ENCODE results near the gene CIAO2B.
A peak's percentile ranks its signal among the peaks of the same experiment; 100 is the strongest.

CIAO2B gene

DNA sequence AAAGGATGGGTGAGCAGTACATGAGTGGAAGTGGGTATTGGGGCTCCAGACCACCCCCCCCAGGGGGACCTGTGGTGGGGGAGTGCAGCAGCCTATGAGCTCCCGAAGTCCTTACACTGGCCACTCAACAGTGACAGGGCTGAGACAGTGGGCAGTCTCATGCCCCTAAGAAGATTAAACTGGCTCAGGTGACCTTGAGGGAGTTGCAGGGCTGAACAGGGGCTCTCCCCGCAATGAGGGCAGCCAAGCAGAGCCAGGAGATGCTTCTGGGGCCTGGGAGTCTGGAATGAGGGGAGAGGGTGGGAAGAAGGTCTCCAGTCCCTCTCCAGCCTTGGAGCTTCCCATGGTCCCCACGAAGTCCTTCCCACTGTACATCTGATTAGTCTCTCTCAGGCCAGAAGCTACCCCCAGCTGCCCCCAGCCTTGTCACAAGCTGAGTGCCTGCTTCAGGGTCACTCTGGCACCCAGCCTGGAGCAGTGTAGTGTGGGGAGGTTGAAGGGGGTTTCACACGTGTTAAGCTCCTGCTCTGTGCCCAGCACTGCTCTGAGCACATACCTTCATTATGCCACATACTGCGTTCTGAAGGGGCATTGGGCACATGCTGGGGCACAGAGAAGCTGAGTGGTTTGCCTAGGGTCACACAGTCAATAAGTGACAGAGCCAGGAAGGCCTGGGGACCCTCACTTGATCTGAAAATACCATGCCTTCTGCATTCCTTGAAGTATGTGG is 14.5 kb downstream of the CIAO2B start:
- no peak for DNase-seq

DNA sequence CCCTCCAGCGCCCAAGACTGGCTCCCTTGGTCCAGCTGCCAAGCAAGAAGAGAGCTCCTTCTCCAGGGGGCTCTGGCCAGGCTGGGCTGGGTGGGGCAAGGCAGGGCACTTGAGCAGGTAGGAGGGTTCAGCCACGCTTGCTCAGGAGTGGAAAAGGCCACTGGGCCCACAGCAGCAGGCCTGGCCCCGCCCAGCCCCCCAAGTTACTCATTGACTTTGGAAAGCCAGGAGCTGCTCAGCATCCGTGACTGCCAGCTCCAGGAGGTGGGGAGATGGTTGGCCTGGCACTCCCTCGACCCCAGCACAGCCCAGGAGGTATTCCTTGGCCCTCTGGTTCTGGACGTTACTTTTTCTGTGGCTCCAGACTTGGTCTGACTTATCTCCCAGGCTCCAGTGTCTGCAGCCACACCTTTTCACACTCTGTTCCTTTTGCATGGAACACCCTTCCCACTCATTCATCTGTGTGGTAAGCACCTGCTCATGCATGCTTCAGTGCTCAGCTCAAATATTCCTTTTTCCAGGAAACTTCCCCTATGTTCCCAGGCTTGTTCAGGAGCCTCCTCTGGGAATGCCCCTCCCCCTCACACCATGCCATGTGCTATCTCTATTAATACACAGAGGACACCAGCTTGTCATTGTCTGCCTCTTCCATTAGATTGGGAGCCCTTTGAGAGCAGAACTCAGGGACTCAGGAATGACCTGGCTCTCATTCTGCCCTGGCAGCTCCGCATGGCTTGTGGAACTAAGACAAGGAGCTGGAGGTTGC is 15.2 kb downstream of the CIAO2B start, which contains the start of gene CDH16:
TSS of gene CDH16 (minus strand) at position 83 of the 766 bp plus-strand sequence. CDS start 820 bp downstream, outside the sequence.
- no peak for DNase-seq

- no peak for DNase-seq
These were observed 15.8 kb downstream of the CIAO2B start for GRCh38 chr16:66918355-66918754.

GRCh38 chr16:66917741-66918140 is 16.5 kb downstream of the CIAO2B start:
- DNase-seq, result no peak

DNA sequence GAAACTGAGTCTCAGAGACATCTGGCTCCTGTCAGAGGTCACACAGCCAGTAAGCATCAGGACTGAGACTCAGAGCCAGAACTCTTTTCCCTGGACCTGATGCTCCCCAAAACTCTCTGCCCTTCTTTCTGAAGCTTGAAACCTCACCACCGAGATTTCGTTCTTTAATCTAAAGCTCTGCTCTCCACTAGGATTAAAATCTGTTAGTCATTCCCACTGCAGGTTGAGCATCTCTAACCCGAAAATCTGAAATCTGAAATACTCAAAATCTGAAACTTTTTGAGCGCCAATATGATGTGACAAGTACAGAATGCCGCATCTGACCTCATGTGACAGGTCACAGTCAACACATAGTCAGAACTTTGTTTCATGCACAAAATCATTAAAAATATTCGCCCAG is 17.7 kb downstream of the CIAO2B start:
- DNase-seq, result no peak

DNA sequence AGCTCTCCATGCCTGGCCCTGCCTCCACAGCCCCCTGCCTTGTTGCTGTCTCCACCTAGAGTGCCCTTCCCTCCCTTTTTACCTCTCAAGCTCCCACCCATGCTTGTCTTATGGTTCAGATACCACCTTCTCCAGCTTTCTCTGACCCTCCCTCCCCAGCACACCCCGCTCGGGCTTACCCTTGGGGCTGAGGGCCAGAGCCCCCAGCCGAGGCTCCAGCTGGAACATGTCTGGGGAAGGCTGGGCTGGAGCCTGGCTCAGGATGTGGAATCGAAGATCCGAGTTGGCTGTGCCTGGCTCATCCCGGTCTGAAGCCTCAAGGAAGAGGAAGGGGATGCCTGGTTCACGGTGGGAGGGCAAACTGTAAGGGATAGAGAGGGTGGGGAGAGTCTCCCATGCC is 19.2 kb downstream of the CIAO2B start:
- no peak for DNase-seq

- no peak for DNase-seq
These were observed 19.7 kb downstream of the CIAO2B start for GRCh38 chr16:66914541-66914940.

GRCh38 chr16:66913711-66914110 is 20.5 kb downstream of the CIAO2B start:
- DNase-seq, result no peak

DNA sequence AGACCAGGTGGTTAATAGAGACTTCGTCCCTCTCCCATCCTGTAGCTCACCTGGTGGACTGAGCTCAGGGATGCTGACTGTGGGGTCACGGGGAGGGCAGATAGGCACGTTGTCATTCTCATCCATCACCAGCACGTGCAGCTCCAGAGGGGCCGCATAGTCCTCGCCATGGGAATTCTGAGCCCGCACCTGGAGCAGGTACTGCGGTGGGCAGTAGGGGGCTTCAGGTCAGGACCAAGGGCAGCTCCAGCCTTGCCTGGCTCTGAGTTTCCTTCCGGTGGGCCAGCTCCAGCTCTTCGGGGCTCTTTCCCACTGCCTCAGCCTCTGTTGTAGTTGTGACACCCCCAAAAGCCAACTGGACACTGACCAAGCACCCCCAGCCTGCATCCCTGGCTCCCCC is 21.1 kb downstream of the CIAO2B start:
- no peak for DNase-seq

DNA sequence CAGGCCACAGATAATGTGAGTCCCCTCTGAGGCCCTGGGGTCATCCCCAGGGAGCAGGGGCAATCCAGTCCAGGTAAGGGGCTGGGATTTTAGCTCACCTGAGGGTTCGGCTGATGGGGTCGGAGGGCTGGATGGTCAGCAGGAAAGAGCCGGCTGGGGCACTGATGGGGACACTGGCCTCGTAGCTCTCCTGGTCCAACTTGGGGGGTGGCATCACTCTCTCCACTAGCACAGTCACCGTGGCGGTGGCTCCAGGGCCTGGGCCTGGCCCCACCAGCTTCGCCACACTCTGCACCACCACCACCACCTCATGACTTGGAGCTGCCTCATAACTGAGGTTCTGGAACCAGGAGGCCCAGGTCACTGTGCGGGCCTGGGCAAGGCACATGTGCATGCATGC is 22.4 kb downstream of the CIAO2B start:
- DNase-seq, result no peak

- DNase-seq, result no peak
These were observed 23.1 kb downstream of the CIAO2B start for GRCh38 chr16:66911112-66911511.

GRCh38 chr16:66910175-66910940 is 23.8 kb downstream of the CIAO2B start:
- DNase-seq, result no peak

GRCh38 chr16:66908762-66909559 is 25.2 kb downstream of the CIAO2B start:
- no peak for DNase-seq

GRCh38 chr16:66908116-66908515 is 26.1 kb downstream of the CIAO2B start:
- no peak for DNase-seq

GRCh38 chr16:66906916-66907836 is 27.0 kb downstream of the CIAO2B start:
- no peak for DNase-seq

DNA sequence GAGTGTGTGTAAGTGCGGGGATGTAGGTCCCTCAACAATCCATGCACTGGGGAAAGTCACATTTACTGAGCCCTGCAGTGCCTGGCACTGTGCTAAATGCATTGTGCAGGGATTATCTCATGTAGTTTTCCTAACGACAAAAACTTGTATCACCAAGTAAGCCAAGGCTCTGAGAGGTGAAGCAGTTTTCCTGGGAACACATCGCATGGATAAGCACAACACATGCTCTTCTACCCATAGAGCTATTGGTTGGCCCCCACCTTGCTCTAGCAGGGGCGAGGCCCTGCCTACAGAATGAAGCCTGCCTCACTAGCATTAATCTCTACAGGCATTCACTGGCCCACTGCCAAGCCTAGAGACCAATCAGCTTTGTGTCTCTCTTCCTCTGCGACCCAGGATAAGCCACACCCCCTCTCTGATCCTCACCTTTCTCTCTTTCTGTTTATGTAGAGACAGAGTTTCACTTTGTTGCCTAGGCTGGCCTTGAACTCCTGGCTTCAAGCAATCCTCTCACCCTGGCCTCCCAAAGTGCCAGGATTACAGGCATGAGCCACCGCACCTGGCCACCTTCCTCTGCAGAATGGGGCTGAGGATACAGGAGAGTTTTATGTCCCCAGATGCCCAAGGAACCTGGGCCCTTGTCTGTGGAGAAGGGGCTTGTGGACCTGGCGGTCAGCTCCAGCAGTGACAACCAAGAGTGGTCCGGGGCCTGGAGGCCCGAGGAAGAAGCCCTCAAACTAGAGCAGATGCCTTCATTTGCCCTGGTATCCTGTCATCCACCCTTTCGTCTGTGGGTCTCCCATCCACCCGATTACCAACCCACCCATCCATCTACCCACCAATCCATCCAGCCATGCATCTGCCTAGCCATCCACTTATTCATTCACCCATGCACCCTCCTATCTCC is 28.3 kb downstream of the CIAO2B start:
- DNase-seq, result peak; percentile 16

GRCh38 chr16:66904846-66905632 is 29.2 kb downstream of the CIAO2B start:
- DNase-seq, result no peak

DNA sequence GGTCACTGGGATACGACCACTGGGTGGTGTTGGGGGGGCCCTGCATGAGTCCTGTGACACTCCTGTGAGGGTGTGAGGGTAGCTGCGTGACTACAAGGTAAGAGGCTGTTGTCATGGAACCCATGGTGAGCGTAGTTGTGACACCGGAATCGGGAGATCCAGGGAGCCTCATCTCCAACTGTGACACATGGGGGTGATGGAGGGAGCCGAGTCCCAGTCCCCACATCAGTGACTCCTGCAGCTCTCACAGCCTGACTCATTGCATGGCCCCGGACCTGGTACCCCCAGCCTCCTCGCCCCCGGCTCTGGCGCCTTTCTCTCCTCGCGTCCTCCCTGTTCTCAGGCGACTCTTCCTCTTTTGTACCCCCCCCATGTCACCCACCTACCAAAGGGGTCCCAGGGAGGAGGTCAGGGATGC is 29.8 kb downstream of the CIAO2B start:
- no peak for DNase-seq
